SK-N-SH treated with all-trans-retinoic acid at 6 μM for 48 hours (cell line): ENCODE data around the gene YIF1A.

Experiments
- ATAC-seq: fragments of 200-7000 bp; cut with Tn5 transposase; 3 replicates; pipeline ENCODE4 v1.9.1; 2020; ENCODE audit warnings: mild to moderate bottlenecking, moderate library complexity
- ARNTL ChIP-seq: fragments of 450-650 bp; formaldehyde crosslinking; IDR thresholded peaks from 2 replicates; pipeline ENCODE4 v1.5.0; 2020; ENCODE audit warnings: low read depth, mild to moderate bottlenecking, moderate library complexity, borderline replicate concordance
- BACH2 ChIP-seq: fragments of 250-450 bp; sonication (Bioruptor Pico); IDR thresholded peaks from 2 replicates; pipeline ENCODE4 v1.9.0; 2021; ENCODE audit warnings: mild to moderate bottlenecking, borderline replicate concordance
- CREB5 ChIP-seq: fragments of 250-450 bp; sonication (Bioruptor Pico); IDR thresholded peaks from 2 replicates; pipeline ENCODE4 v1.5.1; 2020; ENCODE audit warnings: low read depth, mild to moderate bottlenecking, moderate library complexity
- CSDC2 ChIP-seq: fragments of 250-450 bp; sonication (Bioruptor Pico); IDR thresholded peaks from 2 replicates; pipeline ENCODE4 v1.5.0; 2020; ENCODE audit warnings: mild to moderate bottlenecking, moderate library complexity
- ESRRG ChIP-seq: fragments of 250-450 bp; sonication (Bioruptor Pico); IDR thresholded peaks from 2 replicates; pipeline ENCODE4 v1.6.1; 2021; ENCODE audit warnings: mild to moderate bottlenecking
- GLIS3 ChIP-seq: fragments of 250-450 bp; sonication (Bioruptor Pico); IDR thresholded peaks from 2 replicates; pipeline ENCODE4 v1.5.0; 2020; ENCODE audit warnings: mild to moderate bottlenecking, moderate library complexity
- ISL1 ChIP-seq: fragments of 250-450 bp; sonication (Bioruptor Pico); IDR thresholded peaks from 2 replicates; pipeline ENCODE4 v2.1.2; 2022; ENCODE audit warnings: mild to moderate bottlenecking, moderate library complexity
- OSR1 ChIP-seq: fragments of 250-450 bp; sonication (Bioruptor Pico); IDR thresholded peaks from 2 replicates; pipeline ENCODE4 v1.8.0; 2022; ENCODE audit warnings: moderate library complexity, mild to moderate bottlenecking, inconsistent platforms
- PATZ1 ChIP-seq: fragments of 250-450 bp; sonication (Bioruptor Pico); IDR thresholded peaks from 2 replicates; pipeline ENCODE4 v1.8.0; 2020; ENCODE audit warnings: mild to moderate bottlenecking, moderate library complexity, borderline replicate concordance
- POU6F1 ChIP-seq: fragments of 250-450 bp; sonication (Bioruptor Pico); IDR thresholded peaks from 2 replicates; pipeline ENCODE4 v1.8.0; 2021; ENCODE audit warnings: low read depth, mild to moderate bottlenecking, moderate library complexity, borderline replicate concordance
- PPARA ChIP-seq: fragments of 250-450 bp; sonication (Bioruptor Pico); IDR thresholded peaks from 2 replicates; pipeline ENCODE4 v1.5.0; 2020; ENCODE audit warnings: mild to moderate bottlenecking, borderline replicate concordance
- RARB ChIP-seq: fragments of 250-450 bp; sonication (Bioruptor Pico); IDR thresholded peaks from 2 replicates; pipeline ENCODE4 v1.8.0; 2021; ENCODE audit warnings: mild to moderate bottlenecking, moderate library complexity
- SNAI2 ChIP-seq: fragments of 250-450 bp; sonication (Bioruptor Pico); IDR thresholded peaks from 2 replicates; pipeline ENCODE4 v1.5.0; 2020; ENCODE audit warnings: mild to moderate bottlenecking, moderate library complexity
- TCF4 ChIP-seq: fragments of 250-450 bp; sonication (Bioruptor Pico); IDR thresholded peaks from 2 replicates; pipeline ENCODE4 v1.8.0; 2021; ENCODE audit warnings: mild to moderate bottlenecking, moderate library complexity, borderline replicate concordance
- TOX ChIP-seq: fragments of 250-450 bp; sonication (Bioruptor Pico); IDR thresholded peaks from 2 replicates; pipeline ENCODE4 v1.8.0; 2021; ENCODE audit warnings: mild to moderate bottlenecking, moderate library complexity, borderline replicate concordance
- TSHZ2 ChIP-seq: fragments of 250-450 bp; sonication (Bioruptor Pico); IDR thresholded peaks from 2 replicates; pipeline ENCODE4 v1.5.0; 2020; ENCODE audit warnings: mild to moderate bottlenecking, moderate library complexity
- ZC3H10 ChIP-seq: fragments of 250-450 bp; sonication (Bioruptor Pico); IDR thresholded peaks from 2 replicates; pipeline ENCODE4 v1.5.1; 2021; ENCODE audit warnings: mild to moderate bottlenecking, moderate library complexity
- ZFP3 ChIP-seq: fragments of 250-450 bp; sonication (Bioruptor Pico); IDR thresholded peaks from 2 replicates; pipeline ENCODE4 v1.5.0; 2020; ENCODE audit warnings: mild to moderate bottlenecking, moderate library complexity
- ZFP30 ChIP-seq: fragments of 450-650 bp; formaldehyde crosslinking; IDR thresholded peaks from 2 replicates; pipeline ENCODE4 v1.5.0; 2022; ENCODE audit warnings: mild to moderate bottlenecking, moderate library complexity
- ZNF70 ChIP-seq: fragments of 450-650 bp; formaldehyde crosslinking; IDR thresholded peaks from 2 replicates; pipeline ENCODE4 v1.5.0; 2020; ENCODE audit warnings: mild to moderate bottlenecking, moderate library complexity
- ZNF8 ChIP-seq: fragments of 450-650 bp; formaldehyde crosslinking; IDR thresholded peaks from 2 replicates; pipeline ENCODE4 v1.5.0; 2020; ENCODE audit warnings: mild to moderate bottlenecking, moderate library complexity

YIF1A gene

GRCh38 chr11:66293352-66293751 is 4.4 kb upstream of the YIF1A start (continued):
- TF ChIP-seq TSHZ2 (no peak), GLIS3 (no peak), SNAI2 (CRISPR knock-in tag) (no peak), ZNF70 (CRISPR knock-in tag) (no peak), ARNTL (CRISPR knock-in tag) (no peak), TOX (CRISPR knock-in tag) (no peak)

- no peak for TF ChIP-seq CREB5
- TF ChIP-seq ZFP3 (CRISPR knock-in tag) = no peak
- no peak for TF ChIP-seq ZNF8
- no peak for TF ChIP-seq PATZ1 (CRISPR knock-in tag)
- no peak for TF ChIP-seq BACH2 (CRISPR knock-in tag)
- no peak for TF ChIP-seq OSR1
- TF ChIP-seq TCF4 = no peak
- TF ChIP-seq CSDC2 (CRISPR knock-in tag) = no peak
- TF ChIP-seq ISL1 = no peak
- no peak for TF ChIP-seq SNAI2 (CRISPR knock-in tag)
- TF ChIP-seq TOX (CRISPR knock-in tag) = no peak
- no peak for TF ChIP-seq ARNTL (CRISPR knock-in tag)
- TF ChIP-seq ZFP30 (CRISPR knock-in tag) = no peak
- TF ChIP-seq ESRRG = no peak
- TF ChIP-seq GLIS3 = no peak
- TF ChIP-seq POU6F1 (CRISPR knock-in tag) = no peak
- TF ChIP-seq ZC3H10 (CRISPR knock-in tag) = no peak
- TF ChIP-seq TSHZ2 = no peak
- TF ChIP-seq RARB (CRISPR knock-in tag) = no peak
- no peak for TF ChIP-seq PPARA (CRISPR knock-in tag)
- ATAC-seq = no peak
Measured at GRCh38 chr11:66292543-66293332, 3.8 kb upstream of the YIF1A start.
